ENCODE measurements around the gene CRYGC. TPM values are rescaled to one million over a fixed set of nuclear protein-coding genes. Genes with fewer than 3 reads are reported as not detected.

The CRYGC gene
- total and polyA plus RNA-seq, 4 donors: not detected

- Histone ChIP-seq H3K27ac (ENCODE audit: low read depth in 1 of 2, low read length in 1 of 2) (no peak overlapping the region), H3K9me3 (ENCODE audit: control insufficient read depth in 4 of 4, insufficient read depth in 3 of 4, low read length in 3 of 4) (no peaks in the 10 kb centered on the region), H3K27me3 (ENCODE audit: control insufficient read depth in 3 of 3, insufficient read depth in 3 of 3, low read length in 2 of 3) (no peaks in the 10 kb centered on the region), H3K36me3 (ENCODE audit: control insufficient read depth in 4 of 4, insufficient read depth in 4 of 4, low read length in 4 of 4) (no peaks in the 10 kb centered on the region), H3K9ac (ENCODE audit: insufficient read depth in 1 of 2, low read length in 2 of 2) (no peak overlapping the region), H3K4me3 (no peak overlapping the region), H3K4me1 (ENCODE audit: control insufficient read depth in 5 of 5, insufficient read depth in 5 of 5, low read length in 5 of 5) (peaks cover 0 to 4% (median 0%) of the 10 kb centered on the region in 5 donors)
- ATAC-seq (ENCODE audit: insufficient read depth, low FRiP score) (no peak), DNase-seq (no peak)
- WGBS, 2 donors: 52 to 65% methylated on average over 2 of the region's 2 CpGs
- TF ChIP-seq CTCF (IDR thresholded peaks at IDR 0.05; ENCODE audit: control extremely low read depth, extremely low read depth): no peak
Observed at GRCh38 chr2:208098267-208098666, 31.4 kb downstream of the CRYGC start.

GRCh38 chr2:208097801-208098200 lies 31.8 kb downstream of the CRYGC start:
- 80 to 87% methylated on average over 5 of the region's 5 CpGs for WGBS, 2 donors
- no peak for DNase-seq
- Histone ChIP-seq H3K4me1 (ENCODE audit: control insufficient read depth in 5 of 5, insufficient read depth in 5 of 5, low read length in 5 of 5) (peaks cover 0 to 4% (median 0%) of the 10 kb centered on the region in 5 donors), H3K36me3 (ENCODE audit: control insufficient read depth in 4 of 4, insufficient read depth in 4 of 4, low read length in 4 of 4) (no peaks in the 10 kb centered on the region), H3K27ac (ENCODE audit: low read depth in 1 of 2, low read length in 1 of 2) (no peak overlapping the region), H3K9me3 (ENCODE audit: control insufficient read depth in 4 of 4, insufficient read depth in 3 of 4, low read length in 3 of 4) (no peaks in the 10 kb centered on the region), H3K9ac (ENCODE audit: insufficient read depth in 1 of 2, low read length in 2 of 2) (no peak overlapping the region), H3K4me3 (no peak overlapping the region), H3K27me3 (ENCODE audit: control insufficient read depth in 3 of 3, insufficient read depth in 3 of 3, low read length in 2 of 3) (no peaks in the 10 kb centered on the region)
- no peak for ATAC-seq (ENCODE audit: insufficient read depth, low FRiP score)
- TF ChIP-seq CTCF (IDR thresholded peaks at IDR 0.05; ENCODE audit: control extremely low read depth, extremely low read depth): no peak

- Histone ChIP-seq H3K9ac (ENCODE audit: insufficient read depth in 1 of 2, low read length in 2 of 2) (no peak overlapping the region), H3K4me3 (no peak overlapping the region), H3K36me3 (ENCODE audit: control insufficient read depth in 4 of 4, insufficient read depth in 4 of 4, low read length in 4 of 4) (no peaks in the 10 kb centered on the region), H3K9me3 (ENCODE audit: control insufficient read depth in 4 of 4, insufficient read depth in 3 of 4, low read length in 3 of 4) (no peaks in the 10 kb centered on the region), H3K4me1 (ENCODE audit: control insufficient read depth in 5 of 5, insufficient read depth in 5 of 5, low read length in 5 of 5) (peaks cover 0 to 4% (median 0%) of the 10 kb centered on the region in 5 donors), H3K27ac (ENCODE audit: low read depth in 1 of 2, low read length in 1 of 2) (no peak overlapping the region), H3K27me3 (ENCODE audit: control insufficient read depth in 3 of 3, insufficient read depth in 3 of 3, low read length in 2 of 3) (no peaks in the 10 kb centered on the region)
- DNase-seq: no peak
- 85 to 86% methylated on average over 3 of the region's 3 CpGs for WGBS, 2 donors
- no peak for ATAC-seq (ENCODE audit: insufficient read depth, low FRiP score)
- TF ChIP-seq CTCF (IDR thresholded peaks at IDR 0.05; ENCODE audit: control extremely low read depth, extremely low read depth): no peak
Observed at GRCh38 chr2:208097313-208097712, 32.3 kb downstream of the CRYGC start.

- Histone ChIP-seq H3K9me3 (ENCODE audit: control insufficient read depth in 4 of 4, insufficient read depth in 3 of 4, low read length in 3 of 4) (no peaks in the 10 kb centered on the region), H3K4me1 (ENCODE audit: control insufficient read depth in 5 of 5, insufficient read depth in 5 of 5, low read length in 5 of 5) (peaks cover 0 to 4% (median 0%) of the 10 kb centered on the region in 5 donors), H3K36me3 (ENCODE audit: control insufficient read depth in 4 of 4, insufficient read depth in 4 of 4, low read length in 4 of 4) (no peaks in the 10 kb centered on the region), H3K4me3 (no peak overlapping the region), H3K27ac (ENCODE audit: low read depth in 1 of 2, low read length in 1 of 2) (no peak overlapping the region), H3K9ac (ENCODE audit: insufficient read depth in 1 of 2, low read length in 2 of 2) (no peak overlapping the region), H3K27me3 (ENCODE audit: control insufficient read depth in 3 of 3, insufficient read depth in 3 of 3, low read length in 2 of 3) (no peaks in the 10 kb centered on the region)
- DNase-seq (no peak), ATAC-seq (ENCODE audit: insufficient read depth, low FRiP score) (no peak)
- 61 to 70% methylated on average over 3 of the region's 3 CpGs for WGBS, 2 donors
- no peak for TF ChIP-seq CTCF (IDR thresholded peaks at IDR 0.05; ENCODE audit: control extremely low read depth, extremely low read depth)
Observed at GRCh38 chr2:208096080-208096479, 33.5 kb downstream of the CRYGC start.

Data from lung (tissue), 12 donors.